CD4-positive, alpha-beta T cell (primary cell): ENCODE data around the gene AGBL1. TPM values are rescaled to one million over a fixed set of nuclear protein-coding genes. Genes with fewer than 3 reads are reported as not detected.

Experiments used
- ATAC-seq: fragments of 200-7000 bp; cut with Tn5 transposase; one replicate; pipeline ENCODE4 v1.10.0; 2022; ENCODE audit warnings: mild to moderate bottlenecking; ENCODE audit not compliant: poor library complexity
- CTCF ChIA-PET: fragments of 350-600 bp; sonication (Branson Sonifier 250); formaldehyde crosslinking; loops from one replicate; lab custom pipeline; 2021; ENCODE audit warnings: antibody characterized with exemption, inconsistent platforms; lab: Charles Lee
- POLR2A ChIA-PET: fragments of 350-600 bp; sonication (Branson Sonifier 250); formaldehyde crosslinking; loops from one replicate; lab custom pipeline; 2021; ENCODE audit warnings: antibody characterized with exemption, inconsistent platforms; lab: Charles Lee
- DNase-seq, 14 experiments: peaks; one replicate each; pipeline ENCODE4 v3.0.0-alpha.2; 2013 to 2020; ENCODE audit warnings: mixed read lengths in 2 of 14
- H3K27ac ChIP-seq, 2 donors: one replicate each; pipeline versions ENCODE4 v1.5.1 to v1.7.0; 2013; ENCODE audit warnings: low read length in 2 of 2, low read depth in 1 of 2, mild to moderate bottlenecking in 1 of 2
- H3K27me3 ChIP-seq, 2 experiments: 1 replicate in 1 of 2; 2 replicates in 1 of 2; pipeline versions ENCODE4 v1.6.1 to v1.7.0; 2013; ENCODE audit warnings: low read length in 2 of 2, control low read depth in 1 of 2, mild to moderate bottlenecking in 1 of 2, moderate library complexity in 1 of 2; ENCODE audit not compliant: insufficient read depth in 2 of 2, control insufficient read depth in 1 of 2
- H3K36me3 ChIP-seq: one replicate; pipeline ENCODE4 v1.6.1; 2013; ENCODE audit warnings: low read length, control low read depth; ENCODE audit not compliant: insufficient read depth
- H3K4me1 ChIP-seq: one replicate; pipeline ENCODE4 v1.6.1; 2013; ENCODE audit warnings: low read length, control low read depth; ENCODE audit not compliant: insufficient read depth
- H3K4me3 ChIP-seq: one replicate; pipeline ENCODE4 v1.5.1; 2013; ENCODE audit warnings: mild to moderate bottlenecking, low read length, moderate library complexity
- H3K9me3 ChIP-seq, 2 experiments: 1 replicate in 1 of 2; 2 replicates in 1 of 2; pipeline versions ENCODE4 v1.6.1 to v1.7.0; 2013; ENCODE audit warnings: low read length in 2 of 2, mild to moderate bottlenecking in 2 of 2, control low read depth in 1 of 2, moderate library complexity in 1 of 2; ENCODE audit not compliant: control insufficient read depth in 1 of 2, insufficient read depth in 1 of 2
- H3K27ac Mint-ChIP-seq: one replicate; pipeline ENCODE4 v1.8.0; 2020; ENCODE audit warnings: mixed read lengths
- H3K27me3 Mint-ChIP-seq: one replicate; pipeline ENCODE4 v1.8.0; 2021; ENCODE audit warnings: mixed read lengths
- H3K36me3 Mint-ChIP-seq: one replicate; pipeline ENCODE4 v1.8.0; 2021; ENCODE audit warnings: low read depth, mixed read lengths
- H3K4me1 Mint-ChIP-seq: one replicate; pipeline ENCODE4 v1.8.0; 2021; ENCODE audit warnings: low read depth, mixed read lengths
- H3K4me3 Mint-ChIP-seq: one replicate; pipeline ENCODE4 v1.8.0; 2020; ENCODE audit warnings: mild to moderate bottlenecking, mixed read lengths
- H3K9me3 Mint-ChIP-seq: one replicate; pipeline ENCODE4 v1.8.0; 2020; ENCODE audit warnings: mixed read lengths
- intact Hi-C, 2 experiments: fragments of 100-400 bp; cut with DNase I in 1 of 2; cut with micrococcal nuclease in 1 of 2; formaldehyde crosslinking; loops; one replicate each; pipeline versions ENCODE4 v1.15.1 to v1.9.0; 2023 to 2025; cut with DNase I, micrococcal nuclease
- total RNA-seq, 174 experiments: library from RNA in 2 of 174; stranded (reverse) in 2 of 174; gene quantifications; one replicate each; pipeline ENCODE4 v1.2.3 and lab custom pipeline; 2021 to 2026
- TF ChIP-seq, protein P1 (sequence below): fragments of 200-600 bp; IDR thresholded peaks from one replicate; pipeline ENCODE4 v1.8.0; 2022; ENCODE audit warnings: antibody characterized with exemption, mild to moderate bottlenecking

Gene AGBL1
- total RNA-seq, 2 experiments from 2014 or later: not detected

DNA sequence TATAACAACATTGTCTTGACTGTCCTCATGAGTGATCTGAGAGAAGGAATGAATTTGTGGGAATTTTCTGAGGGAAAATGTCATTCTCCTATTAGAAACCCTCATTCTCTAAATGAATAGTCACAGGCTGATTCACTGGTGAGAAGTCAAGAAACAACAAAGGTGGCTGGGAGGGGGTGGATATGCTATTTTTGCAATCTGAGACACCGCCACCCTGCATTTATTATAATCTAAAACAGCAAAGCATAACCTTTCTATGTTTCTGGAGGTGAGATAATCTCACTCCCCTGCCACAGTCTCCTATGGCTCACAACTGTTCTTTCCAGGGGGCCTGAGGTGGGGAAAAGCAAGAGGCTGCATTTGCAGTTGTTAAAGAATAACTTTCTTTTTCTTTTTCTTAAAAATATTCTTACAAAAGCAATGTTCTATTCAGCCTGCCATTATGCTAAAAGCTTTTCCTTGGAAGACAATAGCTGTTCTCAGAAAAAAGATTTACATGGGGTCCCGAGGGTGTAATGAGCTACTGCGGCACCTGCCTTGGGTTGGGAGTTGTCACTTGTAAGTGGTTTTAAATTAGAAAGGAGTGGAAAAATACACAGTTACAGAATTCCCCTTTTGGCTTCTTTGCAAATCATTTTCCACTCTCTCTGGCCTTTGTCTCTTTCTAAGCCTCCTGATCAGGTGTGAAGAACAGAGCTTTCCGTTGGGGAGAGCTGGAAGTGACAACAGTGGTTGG, 220.9 kb downstream of the AGBL1 start:
- H3K9me3 Mint-ChIP-seq: no peaks in the 10 kb centered on the region
- TF ChIP-seq, protein P1, sequence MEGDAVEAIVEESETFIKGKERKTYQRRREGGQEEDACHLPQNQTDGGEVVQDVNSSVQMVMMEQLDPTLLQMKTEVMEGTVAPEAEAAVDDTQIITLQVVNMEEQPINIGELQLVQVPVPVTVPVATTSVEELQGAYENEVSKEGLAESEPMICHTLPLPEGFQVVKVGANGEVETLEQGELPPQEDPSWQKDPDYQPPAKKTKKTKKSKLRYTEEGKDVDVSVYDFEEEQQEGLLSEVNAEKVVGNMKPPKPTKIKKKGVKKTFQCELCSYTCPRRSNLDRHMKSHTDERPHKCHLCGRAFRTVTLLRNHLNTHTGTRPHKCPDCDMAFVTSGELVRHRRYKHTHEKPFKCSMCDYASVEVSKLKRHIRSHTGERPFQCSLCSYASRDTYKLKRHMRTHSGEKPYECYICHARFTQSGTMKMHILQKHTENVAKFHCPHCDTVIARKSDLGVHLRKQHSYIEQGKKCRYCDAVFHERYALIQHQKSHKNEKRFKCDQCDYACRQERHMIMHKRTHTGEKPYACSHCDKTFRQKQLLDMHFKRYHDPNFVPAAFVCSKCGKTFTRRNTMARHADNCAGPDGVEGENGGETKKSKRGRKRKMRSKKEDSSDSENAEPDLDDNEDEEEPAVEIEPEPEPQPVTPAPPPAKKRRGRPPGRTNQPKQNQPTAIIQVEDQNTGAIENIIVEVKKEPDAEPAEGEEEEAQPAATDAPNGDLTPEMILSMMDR: no peak
- ChIA-PET CTCF (no interaction called here), POLR2A (interaction anchor here (0.7 kb wide), 1 partner anchor 27 kb away, joined by 3 read pairs; no protein-coding TSS in a partner anchor)
- no peak overlapping the region for H3K4me3 Mint-ChIP-seq
- no peaks in the 10 kb centered on the region for H3K36me3 ChIP-seq
- no peak for ATAC-seq
- no peaks in the 10 kb centered on the region for H3K4me1 ChIP-seq
- intact Hi-C loops: no loop called here
- no peaks in the 10 kb centered on the region for H3K9me3 ChIP-seq
- peaks cover 0 to 4% of the 10 kb centered on the region in 2 experiments for H3K27me3 ChIP-seq
- H3K27me3 Mint-ChIP-seq: peaks cover 11% of the 10 kb centered on the region
- no peaks in the 10 kb centered on the region for H3K4me1 Mint-ChIP-seq
- H3K27ac ChIP-seq: no peak overlapping the region
- no peak overlapping the region for H3K4me3 ChIP-seq
- H3K36me3 Mint-ChIP-seq: no peaks in the 10 kb centered on the region
- no peak overlapping the region for H3K27ac Mint-ChIP-seq
- DNase-seq: no peak

DNA sequence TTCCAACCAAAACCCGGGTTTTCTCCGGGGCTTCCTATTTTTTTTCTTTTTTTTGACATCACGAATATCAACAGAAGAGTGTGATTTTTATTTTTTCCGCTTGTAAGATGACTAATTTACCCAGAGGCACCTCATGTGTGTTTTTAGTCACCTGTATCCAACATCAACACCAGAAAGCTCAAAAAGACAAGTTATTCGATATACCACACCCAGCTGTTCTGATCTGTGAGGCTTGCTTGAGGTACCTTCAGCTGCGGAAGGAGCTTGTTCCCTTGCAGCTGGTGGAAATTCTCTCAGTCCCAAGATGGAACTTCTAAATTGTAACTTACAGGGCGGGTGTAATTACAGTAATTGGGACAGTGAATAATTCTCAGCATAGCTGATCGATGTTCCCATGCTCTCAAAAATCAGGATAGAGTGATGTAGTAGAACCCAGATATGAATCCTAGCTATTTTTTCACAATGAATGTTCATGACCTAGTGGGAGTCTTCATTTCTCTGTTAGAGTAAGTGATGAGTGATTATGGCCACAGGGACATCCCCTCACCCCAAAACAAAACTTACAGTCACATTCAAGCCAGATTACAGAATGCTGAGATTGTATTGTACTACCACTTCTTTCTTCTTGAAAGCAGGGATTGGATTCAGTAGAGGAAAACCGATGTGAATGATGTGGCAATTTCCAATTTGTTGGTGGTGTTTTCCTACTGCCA, 232.1 kb downstream of the AGBL1 start:
- no peak overlapping the region for H3K27ac Mint-ChIP-seq
- DNase-seq (no peak), ATAC-seq (no peak)
- peaks cover 23% of the 10 kb centered on the region for H3K27me3 Mint-ChIP-seq
- ChIA-PET POLR2A (no interaction called here), CTCF (no interaction called here)
- H3K4me3 ChIP-seq: no peak overlapping the region
- peaks cover 0 to 7% of the 10 kb centered on the region in 2 experiments for H3K9me3 ChIP-seq
- H3K36me3 Mint-ChIP-seq: no peaks in the 10 kb centered on the region
- no peaks in the 10 kb centered on the region for H3K36me3 ChIP-seq
- H3K9me3 Mint-ChIP-seq: no peaks in the 10 kb centered on the region
- H3K27me3 ChIP-seq: peaks cover 0 to 12% of the 10 kb centered on the region in 2 experiments
- no peak overlapping the region for H3K27ac ChIP-seq
- H3K4me1 Mint-ChIP-seq: peaks cover 8% of the 10 kb centered on the region
- TF ChIP-seq, protein P1: no peak
- H3K4me1 ChIP-seq: no peaks in the 10 kb centered on the region
- H3K4me3 Mint-ChIP-seq: no peak overlapping the region
- intact Hi-C loops: no loop called here

DNA sequence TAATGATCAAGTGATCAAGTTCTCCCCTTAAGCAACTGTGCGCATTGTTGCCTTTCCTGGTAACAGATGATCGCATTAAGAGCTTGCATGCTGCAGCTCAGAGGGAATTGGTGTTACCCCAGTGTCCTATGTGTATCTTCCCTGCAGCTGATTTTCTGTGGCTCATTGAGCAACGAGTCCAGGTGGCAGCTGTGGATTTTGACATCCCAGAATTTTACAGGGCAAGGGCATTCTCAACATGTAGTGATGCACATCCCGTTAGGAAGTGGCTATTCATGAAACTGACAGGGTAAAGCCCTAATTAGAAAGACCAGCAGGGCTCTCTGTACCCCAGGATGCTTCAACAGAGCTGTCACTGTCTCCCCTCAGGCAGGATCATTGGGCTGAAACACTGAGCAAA, 232.8 kb downstream of the AGBL1 start:
- intact Hi-C loops: no loop called here
- Histone ChIP-seq H3K27me3 (peaks cover 0 to 12% of the 10 kb centered on the region in 2 experiments), H3K9me3 (peaks cover 0 to 7% of the 10 kb centered on the region in 2 experiments), H3K4me1 (no peaks in the 10 kb centered on the region), H3K27ac (no peak overlapping the region), H3K4me3 (no peak overlapping the region), H3K36me3 (no peaks in the 10 kb centered on the region)
- no peaks in the 10 kb centered on the region for H3K36me3 Mint-ChIP-seq
- TF ChIP-seq, protein P1: no peak
- H3K4me3 Mint-ChIP-seq: no peak overlapping the region
- no peak overlapping the region for H3K27ac Mint-ChIP-seq
- ATAC-seq (no peak), DNase-seq (no peak)
- no peaks in the 10 kb centered on the region for H3K9me3 Mint-ChIP-seq
- peaks cover 11% of the 10 kb centered on the region for H3K4me1 Mint-ChIP-seq
- CTCF ChIA-PET: no interaction called here
- POLR2A ChIA-PET: no interaction called here
- peaks cover 28% of the 10 kb centered on the region for H3K27me3 Mint-ChIP-seq
